ENCODE results near the gene YES1.

- TF ChIP-seq CTCF (IDR thresholded peaks at IDR 0.05; ENCODE audit: poor library complexity, severe bottlenecking) (no peak), SMC3 (conservative IDR thresholded peaks at IDR 0.05; ENCODE audit: poor library complexity) (no peak), POLR2AphosphoS5 (IDR thresholded peaks at IDR 0.05) (no peak), REST (IDR thresholded peaks at IDR 0.05; ENCODE audit: borderline replicate concordance) (no peak)
Measured at GRCh38 chr18:799943-800342, 12.1 kb downstream of the YES1 start.

Data from neural cell (in vitro differentiated cells).